ENCODE results near the gene GATAD1.

DNA sequence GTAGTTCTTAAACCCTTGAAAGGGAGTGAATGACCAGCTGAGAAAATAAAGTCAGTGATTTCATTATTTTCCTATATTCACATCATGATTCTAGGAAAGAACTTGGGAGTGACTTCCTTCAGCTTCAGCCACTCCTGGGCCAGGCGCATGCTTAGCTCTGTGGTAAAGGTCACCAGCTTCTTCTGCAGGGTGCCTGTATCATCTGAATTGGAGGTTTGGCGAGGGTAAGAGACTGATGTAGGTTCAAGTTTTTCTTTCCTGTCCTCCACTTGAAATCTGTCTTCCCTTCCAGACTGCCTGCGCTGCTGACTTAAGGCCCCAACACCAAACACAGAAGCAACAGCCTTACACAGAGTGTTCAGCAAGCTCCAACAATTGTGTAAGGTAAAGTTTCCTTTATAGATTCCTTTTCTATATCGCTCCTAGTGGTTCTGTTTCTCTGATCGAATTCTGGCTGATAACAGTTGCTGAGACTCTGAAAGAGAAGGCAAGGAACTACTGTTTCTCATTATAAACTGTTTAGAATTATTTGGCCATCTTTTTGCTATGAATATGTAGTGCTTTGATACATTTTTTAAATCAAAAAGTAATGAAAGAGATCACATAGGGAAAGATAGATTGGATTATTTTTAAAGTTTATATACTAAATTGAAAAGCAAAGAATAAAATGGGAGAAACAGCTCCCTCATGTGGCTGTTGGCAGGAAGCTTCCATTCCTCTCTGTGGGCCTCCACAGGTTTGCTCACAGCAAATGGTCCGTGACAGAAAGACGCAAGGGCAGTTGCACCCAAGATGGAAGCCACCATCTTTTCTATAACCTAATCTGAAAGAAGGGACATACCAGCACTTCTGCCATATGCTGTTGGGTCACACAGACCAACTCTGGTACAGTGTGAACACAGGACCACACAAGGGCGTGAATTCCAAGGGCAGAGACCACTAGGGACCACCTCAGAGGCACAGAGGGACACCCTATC, 14.0 kb downstream of the GATAD1 start:
- TF ChIP-seq, protein P1, sequence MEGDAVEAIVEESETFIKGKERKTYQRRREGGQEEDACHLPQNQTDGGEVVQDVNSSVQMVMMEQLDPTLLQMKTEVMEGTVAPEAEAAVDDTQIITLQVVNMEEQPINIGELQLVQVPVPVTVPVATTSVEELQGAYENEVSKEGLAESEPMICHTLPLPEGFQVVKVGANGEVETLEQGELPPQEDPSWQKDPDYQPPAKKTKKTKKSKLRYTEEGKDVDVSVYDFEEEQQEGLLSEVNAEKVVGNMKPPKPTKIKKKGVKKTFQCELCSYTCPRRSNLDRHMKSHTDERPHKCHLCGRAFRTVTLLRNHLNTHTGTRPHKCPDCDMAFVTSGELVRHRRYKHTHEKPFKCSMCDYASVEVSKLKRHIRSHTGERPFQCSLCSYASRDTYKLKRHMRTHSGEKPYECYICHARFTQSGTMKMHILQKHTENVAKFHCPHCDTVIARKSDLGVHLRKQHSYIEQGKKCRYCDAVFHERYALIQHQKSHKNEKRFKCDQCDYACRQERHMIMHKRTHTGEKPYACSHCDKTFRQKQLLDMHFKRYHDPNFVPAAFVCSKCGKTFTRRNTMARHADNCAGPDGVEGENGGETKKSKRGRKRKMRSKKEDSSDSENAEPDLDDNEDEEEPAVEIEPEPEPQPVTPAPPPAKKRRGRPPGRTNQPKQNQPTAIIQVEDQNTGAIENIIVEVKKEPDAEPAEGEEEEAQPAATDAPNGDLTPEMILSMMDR (IDR thresholded peaks at IDR 0.05) = peak in 2 of 4 experiments; percentile 21 to 47
- no peak for TF ChIP-seq POLR2A (IDR thresholded peaks at IDR 0.05)
- no peak for TF ChIP-seq EP300 (IDR thresholded peaks at IDR 0.05)
